A549 treated with CORT108297 at 1 μM for 4 hours (cell line): ENCODE measurements around the gene SLC34A3. TPM values are rescaled to one million over a fixed set of nuclear protein-coding genes. Genes with fewer than 3 reads are reported as not detected.

Experiments
- total RNA-seq: library from RNA; stranded (reverse); fragments of 200-300 nt; extraction: Qiagen RNA extraction; gene quantifications from 5 replicates; pipeline ENCODE4 v1.2.3, GENCODE V29; 2022

The SLC34A3 gene
- 0.07 to 0.14 TPM (median 0.10 TPM) in 4 of 5 replicates, not detected in the other for total RNA-seq

GRCh38 chr9:137230705-137231371 is at the start of gene SLC34A3:
SLC34A3 (plus strand) TSS chr9:137230901; CDS start chr9:137231703, 802 bp downstream.

GRCh38 chr9:137188490-137189296 is 42.0 kb upstream of the SLC34A3 start, which contains the start of the genes ANAPC2 and SSNA1:
ANAPC2 (minus strand) TSS chr9:137188560; CDS start chr9:137188532, 28 bp downstream.
SSNA1 (plus strand) TSS chr9:137188676; CDS start chr9:137188727, 51 bp downstream.

GRCh38 chr9:137200311-137201204 is 30.1 kb upstream of the SLC34A3 start, which contains the start of gene TPRN:
TPRN (minus strand) TSS chr9:137200741; CDS start chr9:137200711, 30 bp downstream.

GRCh38 chr9:137205126-137206069 is 25.3 kb upstream of the SLC34A3 start, which contains the start of the genes NDOR1 and TMEM203:
NDOR1 (plus strand) TSS chr9:137205700; CDS start chr9:137205778, 78 bp downstream.
TMEM203 (minus strand) TSS chr9:137205648; CDS start chr9:137205414, 234 bp downstream.

GRCh38 chr9:137222190-137223077 is 8.3 kb upstream of the SLC34A3 start, which contains the start of gene RNF208:
RNF208 (minus strand) TSS chr9:137222240; CDS start chr9:137221212, 1,028 bp downstream.

GRCh38 chr9:137224830-137225694 is 5.6 kb upstream of the SLC34A3 start, which contains the start of gene CYSRT1:
CYSRT1 (plus strand) TSS chr9:137225174; CDS start chr9:137225622, 448 bp downstream.

GRCh38 chr9:137227054-137227852 is 3.4 kb upstream of the SLC34A3 start, which contains the start of gene RNF224:
RNF224 (plus strand) TSS chr9:137227502; CDS start chr9:137228336, 834 bp downstream.

GRCh38 chr9:137240841-137241489 is 10.3 kb downstream of the SLC34A3 start, which contains the start of gene TUBB4B:
TUBB4B (plus strand) TSS chr9:137241287; CDS start chr9:137241361, 74 bp downstream.

GRCh38 chr9:137251194-137251461 is 20.4 kb downstream of the SLC34A3 start, which contains the start of gene STPG3:
STPG3 (plus strand) TSS chr9:137251286; CDS start chr9:137251287, 1 bp downstream.

GRCh38 chr9:137254624-137255447 is 24.1 kb downstream of the SLC34A3 start, which contains the start of gene NELFB:
NELFB (plus strand) TSS chr9:137255327.

GRCh38 chr9:137277329-137278041 is 46.8 kb downstream of the SLC34A3 start, which contains the start of gene TOR4A:
TOR4A (plus strand) TSS chr9:137277726; CDS start chr9:137278690, 964 bp downstream.

